Endothelial cell of umbilical vein (primary cell): ENCODE results near the gene SMAD7. TPM values are rescaled to one million over a fixed set of nuclear protein-coding genes. Genes with fewer than 3 reads are reported as not detected.

Source experiments
- BruUV-seq: library from RNA; stranded (reverse); fragments of 400-500 nt; replicated peaks from 2 replicates; lab custom pipeline; 2021; lab: Mats Ljungman, UMichigan
- CTCF ChIA-PET: fragments of 300-600, 350-600 bp; sonication (Branson Sonifier 250); formaldehyde crosslinking; loops from one replicate; lab custom pipeline; 2021; ENCODE audit warnings: antibody characterized with exemption, inconsistent platforms; lab: Charles Lee
- POLR2A ChIA-PET: fragments of 300-600, 350-600 bp; sonication (Branson Sonifier 250); formaldehyde crosslinking; loops from one replicate; lab custom pipeline; 2021; ENCODE audit warnings: antibody characterized with exemption, inconsistent platforms; lab: Charles Lee
- DNase-seq: peaks from one replicate; pipeline ENCODE4 v3.0.0-alpha.2; 2011; ENCODE audit warnings: low read depth, low spot score
- FAIRE-seq: peaks from 2 replicates; lab custom pipeline; 2011; peaks lifted over from hg19 to GRCh38; lab: Jason Lieb, UNC
- H2AFZ ChIP-seq: 2 replicates; pipeline ENCODE4 v1.6.0; 2012; ENCODE audit warnings: low read depth, low read length, control low read depth, inconsistent platforms
- H3K27ac ChIP-seq: 2 replicates; pipeline ENCODE4 v1.5.1; 2011; ENCODE audit warnings: low read depth, mild to moderate bottlenecking, control low read depth, low read length, moderate library complexity; ENCODE audit not compliant: insufficient read depth
- H3K27me3 ChIP-seq, 2 experiments: 2 replicates each; pipeline versions ENCODE4 v1.6.0 to v1.6.1; 2011; ENCODE audit warnings: low read length in 2 of 2, mixed read lengths in 1 of 2; ENCODE audit not compliant: control insufficient read depth in 2 of 2, insufficient read depth in 2 of 2
- H3K36me3 ChIP-seq, 2 experiments: 2 replicates in 1 of 2; 3 replicates in 1 of 2; pipeline ENCODE4 v1.5.1; 2011; ENCODE audit warnings: low read length in 2 of 2, mild to moderate bottlenecking in 1 of 2, moderate library complexity in 1 of 2; ENCODE audit not compliant: control insufficient read depth in 2 of 2, insufficient read depth in 2 of 2; ENCODE audit errors: extremely low read depth in 1 of 2
- H3K4me1 ChIP-seq: 3 replicates; pipeline ENCODE4 v1.5.1; 2011; ENCODE audit warnings: mild to moderate bottlenecking, low read length; ENCODE audit not compliant: control insufficient read depth, insufficient read depth; ENCODE audit errors: extremely low read depth
- H3K4me2 ChIP-seq: 2 replicates; pipeline ENCODE4 v1.6.1; 2011; ENCODE audit warnings: low read length, control low read depth, mixed read lengths; ENCODE audit not compliant: insufficient read depth
- H3K4me3 ChIP-seq, 3 experiments: fragments of 200-600 bp in 1 of 3; sonication (generic), shearing (Covaris generic) in 1 of 3; replicated peaks in 1 of 3; 2 replicates each; pipeline ENCODE4 v1.5.1; 2011 to 2016; ENCODE audit warnings: control low read depth in 3 of 3, low read length in 3 of 3, mild to moderate bottlenecking in 2 of 3, inconsistent platforms in 1 of 3, low read depth in 1 of 3, moderate library complexity in 1 of 3; ENCODE audit not compliant: insufficient read depth in 1 of 3
- H3K79me2 ChIP-seq: 2 replicates; pipeline ENCODE4 v1.6.0; 2012; ENCODE audit warnings: low read length, inconsistent platforms; ENCODE audit not compliant: control insufficient read depth, insufficient read depth
- H3K9ac ChIP-seq: replicated peaks from 2 replicates; pipeline ENCODE3; 2011; ENCODE audit warnings: low read length, control low read depth; ENCODE audit not compliant: insufficient read depth; ENCODE audit errors: extremely low read depth
- H3K9me1 ChIP-seq: replicated peaks from 3 replicates; pipeline ENCODE4 v1.6.0; 2011; ENCODE audit warnings: mild to moderate bottlenecking, low read length; ENCODE audit not compliant: control insufficient read depth, insufficient read depth; ENCODE audit errors: extremely low read depth
- H3K9me3 ChIP-seq: replicated peaks from 2 replicates; pipeline ENCODE4 v1.5.1; 2012; ENCODE audit warnings: low read length, inconsistent platforms; ENCODE audit not compliant: control insufficient read depth, insufficient read depth
- H4K20me1 ChIP-seq: replicated peaks from 2 replicates; pipeline ENCODE3; 2011; ENCODE audit warnings: mild to moderate bottlenecking, low read length; ENCODE audit not compliant: control insufficient read depth, insufficient read depth; ENCODE audit errors: extremely low read depth
- EZH2 ChIP-seq: IDR thresholded peaks from 2 replicates; pipeline ENCODE4 v1.6.1; 2012; ENCODE audit warnings: borderline replicate concordance, low read depth, mild to moderate bottlenecking, moderate library complexity, low read length, inconsistent platforms; ENCODE audit not compliant: severe bottlenecking
- FOS ChIP-seq: IDR thresholded peaks from 2 replicates; pipeline ENCODE4 v1.6.1; 2011; ENCODE audit warnings: mild to moderate bottlenecking, low read length, moderate library complexity, borderline replicate concordance; ENCODE audit not compliant: insufficient read depth
- GATA2 ChIP-seq: IDR thresholded peaks from 2 replicates; pipeline ENCODE4 v1.7.0; 2011; ENCODE audit warnings: low read depth, mild to moderate bottlenecking, moderate library complexity, mixed read lengths, low read length; ENCODE audit not compliant: insufficient read length, insufficient read depth
- JUN ChIP-seq: IDR thresholded peaks from 2 replicates; pipeline ENCODE4 v1.6.1; 2011; ENCODE audit warnings: borderline replicate concordance, low read depth; ENCODE audit not compliant: insufficient read length, insufficient read depth
- MAX ChIP-seq: IDR thresholded peaks from 2 replicates; pipeline ENCODE4 v1.6.1; 2011; ENCODE audit not compliant: insufficient read depth, insufficient read length
- MYC ChIP-seq: IDR thresholded peaks from one replicate; pipeline ENCODE4 v1.6.1; 2011; ENCODE audit warnings: mild to moderate bottlenecking, low read depth, low read length
- POLR2A ChIP-seq: IDR thresholded peaks from 2 replicates; pipeline ENCODE4 v1.6.1; 2012; ENCODE audit warnings: low read depth, mild to moderate bottlenecking, control low read depth, low read length
- POLR2AphosphoS5 ChIP-seq: IDR thresholded peaks from 2 replicates; pipeline ENCODE4 v1.6.1; 2012; ENCODE audit warnings: low read depth, mild to moderate bottlenecking, control low read depth, low read length, moderate library complexity; ENCODE audit not compliant: insufficient read depth
- dilution Hi-C: fragments of 300-500 bp; cut with MboI; formaldehyde crosslinking; loops from one replicate; pipeline ENCODE4 v1.15.0; 2019; ENCODE audit warnings: low sequenced_read_pairs; ENCODE audit not compliant: extremely low pct_ligation_motif_present
- intact Hi-C: fragments of 100-400 bp; cut with micrococcal nuclease; formaldehyde crosslinking; loops from one replicate; pipeline ENCODE4 v1.10.0; 2022
- polyA plus RNA-seq, 4 experiments: library from polyadenylated mRNA; depleted of rRNA in 3 of 4; stranded (reverse) in 3 of 4; unstranded in 1 of 4; fragments of >200 nt; gene quantifications; 2 replicates each; pipeline versions ENCODE4 v1.2.1 to v1.2.3, GENCODE V29; 2011 to 2012; ENCODE audit warnings: missing spikeins in 1 of 4
- total RNA-seq: library from RNA; stranded (reverse); gene quantifications from 2 replicates; pipeline ENCODE4 v1.2.3, GENCODE V29; 2021
- TF ChIP-seq, protein P1 (sequence below), 2 donors: IDR thresholded peaks; 1 replicate in 1 of 2; 2 replicates in 1 of 2; pipeline ENCODE4 v1.5.1; 2011; ENCODE audit warnings: low read length in 2 of 2, mild to moderate bottlenecking in 2 of 2, moderate library complexity in 2 of 2, control low read depth in 1 of 2, inconsistent platforms in 1 of 2, low read depth in 1 of 2; ENCODE audit not compliant: insufficient read depth in 1 of 2; ENCODE audit errors: extremely low read depth in 1 of 2

The SMAD7 gene
- total and polyA plus RNA-seq, 2 donors (not counting 3 experiments of a cell fraction or from before 2014, with no cell fraction given) = 3.6 to 8.0 TPM

- Histone ChIP-seq H3K9ac (no peak overlapping the region), H3K4me2 (peak overlapping the region; percentile 82), H3K27me3 (no peaks in the 10 kb centered on the region), H3K4me3 (peak overlapping the region in 1 of 3 experiments; percentile 16), H2AFZ (no peak overlapping the region), H3K27ac (no peak overlapping the region), H4K20me1 (peaks cover 4% of the 10 kb centered on the region), H3K9me1 (no peaks in the 10 kb centered on the region), H3K36me3 (no peaks in the 10 kb centered on the region), H3K9me3 (no peaks in the 10 kb centered on the region), H3K4me1 (peaks cover 61% of the 10 kb centered on the region), H3K79me2 (peaks cover 25% of the 10 kb centered on the region)
- POLR2A ChIA-PET = no interaction called here
- dilution Hi-C loops (no loop called here), intact Hi-C loops (loop anchor here (2.0 to 10.0 kb wide), 6 partner anchors 44 to 468 kb away; no protein-coding TSS in a partner anchor)
- TF ChIP-seq FOS (no peak), EZH2 (no peak), GATA2 (no peak), MYC (no peak), POLR2A (no peak), MAX (no peak), POLR2AphosphoS5 (no peak)
- DNase-seq (peak; percentile 26), FAIRE-seq (no peak)
- CTCF ChIA-PET = interaction anchor here (0.6 to 2.6 kb wide), 16 partner anchors 8 to 472 kb away, joined by 3 to 15 read pairs (median 5); no protein-coding TSS in a partner anchor
- BruUV-seq = no TSS peak
Measured at GRCh38 chr18:48947092-48947491, 3.7 kb downstream of the SMAD7 start.

GRCh38 chr18:48946329-48946835 lies 4.4 kb downstream of the SMAD7 start:
- no peak overlapping the region for H3K4me3 ChIP-seq
- H3K27me3 ChIP-seq = no peaks in the 10 kb centered on the region
- peak; percentile 71 for DNase-seq
- dilution Hi-C loops (no loop called here), intact Hi-C loops (loop anchor here (2.0 to 10.0 kb wide), 6 partner anchors 44 to 468 kb away; no protein-coding TSS in a partner anchor)
- FAIRE-seq = peak; percentile 92
- CTCF ChIA-PET = interaction anchor here (0.5 to 2.6 kb wide), 8 partner anchors 8 to 292 kb away, joined by 3 to 15 read pairs (median 4); no protein-coding TSS in a partner anchor
- no peaks in the 10 kb centered on the region for H3K9me3 ChIP-seq
- TF ChIP-seq MYC (no peak), POLR2AphosphoS5 (peak; percentile 97), JUN (peak; percentile 38), EZH2 (no peak), GATA2 (peak; percentile 68), MAX (no peak), FOS (peak; percentile 82), POLR2A (peak; percentile 46)
- TF ChIP-seq, protein P1, sequence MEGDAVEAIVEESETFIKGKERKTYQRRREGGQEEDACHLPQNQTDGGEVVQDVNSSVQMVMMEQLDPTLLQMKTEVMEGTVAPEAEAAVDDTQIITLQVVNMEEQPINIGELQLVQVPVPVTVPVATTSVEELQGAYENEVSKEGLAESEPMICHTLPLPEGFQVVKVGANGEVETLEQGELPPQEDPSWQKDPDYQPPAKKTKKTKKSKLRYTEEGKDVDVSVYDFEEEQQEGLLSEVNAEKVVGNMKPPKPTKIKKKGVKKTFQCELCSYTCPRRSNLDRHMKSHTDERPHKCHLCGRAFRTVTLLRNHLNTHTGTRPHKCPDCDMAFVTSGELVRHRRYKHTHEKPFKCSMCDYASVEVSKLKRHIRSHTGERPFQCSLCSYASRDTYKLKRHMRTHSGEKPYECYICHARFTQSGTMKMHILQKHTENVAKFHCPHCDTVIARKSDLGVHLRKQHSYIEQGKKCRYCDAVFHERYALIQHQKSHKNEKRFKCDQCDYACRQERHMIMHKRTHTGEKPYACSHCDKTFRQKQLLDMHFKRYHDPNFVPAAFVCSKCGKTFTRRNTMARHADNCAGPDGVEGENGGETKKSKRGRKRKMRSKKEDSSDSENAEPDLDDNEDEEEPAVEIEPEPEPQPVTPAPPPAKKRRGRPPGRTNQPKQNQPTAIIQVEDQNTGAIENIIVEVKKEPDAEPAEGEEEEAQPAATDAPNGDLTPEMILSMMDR (IDR thresholded peaks at IDR 0.05; ENCODE audit: extremely low read depth in 1 of 2, insufficient read depth in 1 of 2, low read depth in 1 of 2, low read length in 2 of 2) = no peak
- H2AFZ ChIP-seq = no peak overlapping the region
- no TSS peak for BruUV-seq
- H3K4me2 ChIP-seq = peak overlapping the region; percentile 82
- peaks cover 25% of the 10 kb centered on the region for H3K79me2 ChIP-seq
- no peak overlapping the region for H3K9ac ChIP-seq
- peaks cover 0 to 2% of the 10 kb centered on the region in 2 experiments for H3K36me3 ChIP-seq
- H4K20me1 ChIP-seq = peaks cover 4% of the 10 kb centered on the region
- no peak overlapping the region for H3K27ac ChIP-seq
- H3K9me1 ChIP-seq = no peaks in the 10 kb centered on the region
- H3K4me1 ChIP-seq = peaks cover 68% of the 10 kb centered on the region
- POLR2A ChIA-PET = no interaction called here
